PC-3 (cell line): Measurements from ENCODE around the gene RBMX. TPM values are rescaled to one million over a fixed set of nuclear protein-coding genes. Genes with fewer than 3 reads are reported as not detected.

Experiments used
- ATAC-seq: fragments of 200-7000 bp; cut with Tn5 transposase; 2 replicates; pipeline ENCODE4 v1.9.1; 2020; ENCODE audit warnings: mild to moderate bottlenecking, moderate library complexity
- BruUV-seq: library from RNA; stranded (reverse); fragments of 400-500 nt; replicated peaks from 2 replicates; lab custom pipeline; 2021; lab: Mats Ljungman, UMichigan
- CTCF ChIA-PET: fragments of 300-600 bp; sonication (Branson Sonifier 250); formaldehyde crosslinking; loops from one replicate; lab custom pipeline; 2022; ENCODE audit warnings: antibody characterized with exemption; lab: Charles Lee
- POLR2A ChIA-PET: fragments of 300-600 bp; sonication (Branson Sonifier 250); formaldehyde crosslinking; loops from one replicate; lab custom pipeline; 2022; ENCODE audit warnings: antibody characterized with exemption; ENCODE audit not compliant: unreplicated experiment; lab: Charles Lee
- DNase-seq: peaks from one replicate; pipeline ENCODE4 v3.0.0-alpha.2; 2015
- H2AFZ ChIP-seq: fragments of 300-600 bp; sonication (generic); 2 replicates; pipeline ENCODE4 v1.6.0; 2016; ENCODE audit warnings: antibody characterized with exemption, low read length
- H3F3A ChIP-seq: fragments of 300-600 bp; sonication (generic); one replicate; pipeline ENCODE4 v1.6.0; 2017; ENCODE audit warnings: antibody characterized with exemption, low read length, control low read depth, mild to moderate bottlenecking; ENCODE audit not compliant: unreplicated experiment
- H3K27ac ChIP-seq: fragments of 300-600 bp; sonication (generic); 2 replicates; pipeline ENCODE4 v1.5.1; 2016; ENCODE audit warnings: mild to moderate bottlenecking, low read length
- H3K27me3 ChIP-seq: fragments of 300-600 bp; sonication (generic); 2 replicates; pipeline ENCODE4 v1.6.1; 2016; ENCODE audit warnings: low read length, mixed read lengths
- H3K36me3 ChIP-seq: fragments of 300-600 bp; sonication (generic); 2 replicates; pipeline ENCODE4 v1.6.1; 2016; ENCODE audit warnings: low read depth, mixed run types, low read length, mixed read lengths
- H3K4me1 ChIP-seq: fragments of 300-600 bp; sonication (generic); 2 replicates; pipeline ENCODE4 v1.5.1; 2016; ENCODE audit warnings: low read length; ENCODE audit not compliant: insufficient read depth
- H3K4me2 ChIP-seq: fragments of 300-600 bp; sonication (generic); 2 replicates; pipeline ENCODE4 v1.6.0; 2016; ENCODE audit warnings: low read length
- H3K4me3 ChIP-seq: fragments of 300-600 bp; sonication (generic); 2 replicates; pipeline ENCODE4 v1.5.1; 2016; ENCODE audit warnings: mild to moderate bottlenecking, low read length, mixed read lengths
- H3K79me2 ChIP-seq: fragments of 300-600 bp; sonication (generic); 2 replicates; pipeline ENCODE4 v1.6.1; 2017; ENCODE audit warnings: low read length, mixed read lengths
- H3K9ac ChIP-seq: fragments of 300-600 bp; sonication (generic); 2 replicates; pipeline ENCODE4 v1.6.0; 2016; ENCODE audit warnings: mild to moderate bottlenecking, low read length
- H3K9me2 ChIP-seq: fragments of 300-600 bp; sonication (generic); replicated peaks from 2 replicates; pipeline ENCODE4 v1.6.1; 2016; ENCODE audit warnings: mixed run types, low read length, mixed read lengths
- H3K9me3 ChIP-seq: fragments of 300-600 bp; sonication (generic); 2 replicates; pipeline ENCODE4 v1.6.1; 2016; ENCODE audit warnings: low read length, mixed read lengths
- H4K20me1 ChIP-seq: fragments of 300-600 bp; sonication (generic); 2 replicates; pipeline ENCODE4 v1.6.1; 2016; ENCODE audit warnings: low read length, mixed read lengths
- EZH2 ChIP-seq: fragments of 300-600 bp; sonication (generic); IDR thresholded peaks from one replicate; pipeline ENCODE4 v1.6.1; 2017; ENCODE audit warnings: antibody characterized with exemption, mild to moderate bottlenecking, low read length; ENCODE audit not compliant: unreplicated experiment
- EZH2phosphoT487 ChIP-seq: fragments of 300-600 bp; sonication (generic); IDR thresholded peaks from 2 replicates; pipeline ENCODE4 v1.6.1; 2018; ENCODE audit warnings: mild to moderate bottlenecking, antibody characterized with exemption, low read length, borderline replicate concordance
- intact Hi-C: fragments of 100-400 bp; cut with micrococcal nuclease; formaldehyde crosslinking; loops from 2 replicates; pipeline ENCODE4 v1.9.0; 2023
- total RNA-seq: library from RNA; depleted of rRNA; stranded (reverse); fragments of >200 nt; gene quantifications from 2 replicates; pipeline ENCODE4 v1.2.3, GENCODE V29; 2014
- TF ChIP-seq, protein P1 (sequence below): fragments of 300-600 bp; sonication (generic); conservative IDR thresholded peaks from 2 replicates; pipeline ENCODE4 v1.5.1; 2017; ENCODE audit warnings: antibody characterized with exemption, low read depth, mild to moderate bottlenecking, low read length

RBMX gene
- total RNA-seq, 1 experiment from 2014 or later, result 288 TPM

DNA sequence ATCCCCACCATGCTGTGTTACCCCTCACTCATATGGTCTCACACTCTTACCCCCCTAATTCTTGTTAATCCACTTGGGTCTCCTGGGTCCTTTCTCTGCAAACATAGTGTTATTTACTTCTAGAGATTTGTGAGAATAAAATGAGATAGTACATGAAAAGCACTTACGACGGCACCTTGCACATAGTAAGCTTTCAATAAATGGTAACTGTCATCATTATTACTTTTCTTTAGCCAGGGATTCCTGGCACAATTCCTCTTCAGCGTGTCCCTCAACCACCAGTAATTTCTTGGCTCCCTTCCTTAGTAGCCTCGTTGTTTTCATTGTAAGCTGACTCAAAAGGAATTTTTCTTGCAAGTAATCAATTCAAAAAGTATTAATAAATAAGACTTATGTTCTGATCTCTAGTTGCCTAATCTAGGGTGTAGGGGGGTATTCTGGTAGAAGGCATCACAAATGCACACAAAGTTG is 30.1 kb upstream of the RBMX start:
- intact Hi-C loops, result loop anchor here (1.0 to 5.0 kb wide), 2 partner anchors 30 to 198 kb away; partner anchors contain the start of gene RBMX
- ChIA-PET CTCF (no interaction called here), POLR2A (interaction anchor here (0.6 to 2.9 kb wide), 2 partner anchors 30 to 112 kb away, joined by 3 to 17 read pairs; partner anchors contain the start of gene RBMX)
- Histone ChIP-seq H3K9me3 (no peaks in the 10 kb centered on the region), H3F3A (no peaks in the 10 kb centered on the region), H3K4me1 (peaks cover 14% of the 10 kb centered on the region), H3K79me2 (peaks cover 3% of the 10 kb centered on the region; the same call in 1 of the 2 replicates), H4K20me1 (no peaks in the 10 kb centered on the region), H3K36me3 (no peaks in the 10 kb centered on the region), H2AFZ (peak overlapping the region; percentile 99), H3K9me2 (no peaks in the 10 kb centered on the region), H3K9ac (no peak overlapping the region; the same call in 1 of the 2 replicates), H3K27ac (no peak overlapping the region), H3K4me2 (peak overlapping the region; percentile 100), H3K4me3 (peak overlapping the region; percentile 96), H3K27me3 (no peaks in the 10 kb centered on the region)
- DNase-seq (peak; percentile 2), ATAC-seq (no peak)
- TF ChIP-seq EZH2phosphoT487, result no peak
- no peak for TF ChIP-seq EZH2
- TF ChIP-seq, protein P1, sequence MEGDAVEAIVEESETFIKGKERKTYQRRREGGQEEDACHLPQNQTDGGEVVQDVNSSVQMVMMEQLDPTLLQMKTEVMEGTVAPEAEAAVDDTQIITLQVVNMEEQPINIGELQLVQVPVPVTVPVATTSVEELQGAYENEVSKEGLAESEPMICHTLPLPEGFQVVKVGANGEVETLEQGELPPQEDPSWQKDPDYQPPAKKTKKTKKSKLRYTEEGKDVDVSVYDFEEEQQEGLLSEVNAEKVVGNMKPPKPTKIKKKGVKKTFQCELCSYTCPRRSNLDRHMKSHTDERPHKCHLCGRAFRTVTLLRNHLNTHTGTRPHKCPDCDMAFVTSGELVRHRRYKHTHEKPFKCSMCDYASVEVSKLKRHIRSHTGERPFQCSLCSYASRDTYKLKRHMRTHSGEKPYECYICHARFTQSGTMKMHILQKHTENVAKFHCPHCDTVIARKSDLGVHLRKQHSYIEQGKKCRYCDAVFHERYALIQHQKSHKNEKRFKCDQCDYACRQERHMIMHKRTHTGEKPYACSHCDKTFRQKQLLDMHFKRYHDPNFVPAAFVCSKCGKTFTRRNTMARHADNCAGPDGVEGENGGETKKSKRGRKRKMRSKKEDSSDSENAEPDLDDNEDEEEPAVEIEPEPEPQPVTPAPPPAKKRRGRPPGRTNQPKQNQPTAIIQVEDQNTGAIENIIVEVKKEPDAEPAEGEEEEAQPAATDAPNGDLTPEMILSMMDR, result no peak
- TSS peak; percentile 41 for BruUV-seq

DNA sequence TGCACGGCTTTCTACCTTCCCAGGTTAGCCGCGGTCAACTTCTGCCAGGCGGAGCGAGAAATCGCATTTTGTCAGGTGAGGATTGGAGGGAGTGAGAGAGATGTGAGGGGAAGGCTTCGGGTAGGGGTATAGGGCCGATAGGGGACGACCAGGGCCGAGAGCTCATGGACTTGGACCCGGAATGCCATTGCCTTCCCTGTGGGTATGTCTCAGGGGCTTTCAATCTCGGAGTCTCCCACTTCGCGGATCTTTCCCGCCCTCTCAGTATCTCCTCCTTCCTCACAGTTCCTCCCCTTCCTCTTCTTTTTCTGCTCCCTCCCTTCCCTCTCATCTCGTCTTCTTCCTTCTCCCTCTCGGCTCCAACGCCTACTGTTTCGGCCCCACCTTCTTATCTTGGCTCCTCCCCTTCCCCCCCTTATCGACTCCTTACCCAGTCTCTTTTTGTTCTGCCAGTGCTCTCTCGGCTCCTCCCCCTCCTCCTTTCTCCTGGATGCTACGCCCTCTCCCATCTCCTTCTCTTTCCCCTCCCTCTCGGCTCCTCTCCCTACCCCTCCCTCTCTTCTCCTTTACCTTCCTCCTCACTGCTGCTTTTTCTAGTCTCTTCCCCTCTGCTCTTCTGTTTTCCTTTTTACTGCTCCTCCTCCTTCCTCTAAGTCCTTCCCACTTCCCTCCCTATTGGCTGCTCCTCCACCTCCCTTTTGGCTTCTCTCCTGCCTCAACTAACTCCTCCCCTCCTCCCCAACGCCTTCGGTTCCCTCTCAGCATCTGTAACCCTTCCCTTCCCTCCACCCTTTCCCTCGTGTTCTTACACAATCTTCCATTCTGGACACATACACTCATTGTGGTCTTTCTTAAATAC is 29.4 kb upstream of the RBMX start:
- Histone ChIP-seq H3K27ac (peak overlapping the region; percentile 67), H3K9me2 (no peaks in the 10 kb centered on the region), H3K36me3 (no peaks in the 10 kb centered on the region), H3F3A (no peaks in the 10 kb centered on the region), H3K27me3 (no peaks in the 10 kb centered on the region), H4K20me1 (no peaks in the 10 kb centered on the region), H3K4me3 (peak overlapping the region; percentile 96), H3K4me2 (peak overlapping the region; percentile 100), H2AFZ (peak overlapping the region; percentile 99), H3K9ac (peak overlapping the region; percentile 90), H3K9me3 (no peaks in the 10 kb centered on the region), H3K4me1 (peaks cover 14% of the 10 kb centered on the region), H3K79me2 (peaks cover 3% of the 10 kb centered on the region; the same call in 1 of the 2 replicates)
- intact Hi-C loops, result loop anchor here (1.0 to 5.0 kb wide), 2 partner anchors 30 to 198 kb away; partner anchors contain the start of gene RBMX
- POLR2A ChIA-PET, result interaction anchor here (2.9 kb wide), 1 partner anchor 30 kb away, joined by 17 read pairs; the partner anchor contains the start of gene RBMX
- peak; percentile 83 for DNase-seq
- CTCF ChIA-PET, result no interaction called here
- TF ChIP-seq, protein P1, result no peak
- TF ChIP-seq EZH2phosphoT487 (no peak), EZH2 (no peak)
- BruUV-seq, result TSS peak; percentile 90
- peak; percentile 75 for ATAC-seq
